Esophagus (tissue), 2 donors: ENCODE data around the gene STAG1. TPM values are rescaled to one million over a fixed set of nuclear protein-coding genes. Genes with fewer than 3 reads are reported as not detected.
"Not testable (repeated sequence)": the region's sequence is repeated elsewhere in the genome, so short reads cannot be mapped to it uniquely, and the experiment has no call there.

Source experiments
- H3K27ac ChIP-seq, 2 donors: one replicate each; pipeline ENCODE4 v1.5.1; 2013; ENCODE audit warnings: low read depth in 2 of 2, mild to moderate bottlenecking in 2 of 2, inconsistent platforms in 1 of 2, low read length in 1 of 2, moderate library complexity in 1 of 2
- H3K27me3 ChIP-seq, 2 donors: one replicate each; pipeline ENCODE4 v1.6.1; 2013; ENCODE audit warnings: low read length in 2 of 2, control low read depth in 1 of 2, mild to moderate bottlenecking in 1 of 2; ENCODE audit not compliant: insufficient read depth in 2 of 2, control insufficient read depth in 1 of 2
- H3K36me3 ChIP-seq, 2 donors: one replicate each; pipeline ENCODE4 v1.6.1; 2013; ENCODE audit warnings: low read length in 1 of 2; ENCODE audit not compliant: control insufficient read depth in 2 of 2, insufficient read depth in 2 of 2
- H3K4me1 ChIP-seq, 2 donors: one replicate each; pipeline ENCODE4 v1.6.1; 2013; ENCODE audit warnings: low read length in 1 of 2; ENCODE audit not compliant: control insufficient read depth in 2 of 2, insufficient read depth in 2 of 2
- H3K4me3 ChIP-seq, 2 donors: one replicate each; pipeline ENCODE4 v1.5.1; 2013; ENCODE audit warnings: low read length in 2 of 2, mild to moderate bottlenecking in 2 of 2, low read depth in 1 of 2, moderate library complexity in 1 of 2
- H3K9me3 ChIP-seq, 2 donors: one replicate each; pipeline ENCODE4 v1.6.1; 2013; ENCODE audit warnings: mild to moderate bottlenecking in 2 of 2, low read depth in 1 of 2, low read length in 1 of 2, moderate library complexity in 1 of 2; ENCODE audit not compliant: control insufficient read depth in 2 of 2, insufficient read depth in 1 of 2
- WGBS, 2 donors: extraction: QIAGEN DNeasy Blood & Tissue Kit; methylation state at CpG; one replicate each; pipeline ENCODE4 v1.1.7; 2013; 5-methylcytosine and 5-hydroxymethylcytosine counted together
- polyA plus RNA-seq, 2 donors: library from polyadenylated mRNA; stranded (reverse); fragments of 200-250 nt; gene quantifications; one replicate each; pipeline ENCODE4 v1.2.3, GENCODE V29; 2013
- donor health status: healthy with polysubstance abuse.
- donor health status: Bipolar disorder and iron deficiency.

The STAG1 gene
- polyA plus RNA-seq, 2 donors, result 7.1 to 8.3 TPM

DNA sequence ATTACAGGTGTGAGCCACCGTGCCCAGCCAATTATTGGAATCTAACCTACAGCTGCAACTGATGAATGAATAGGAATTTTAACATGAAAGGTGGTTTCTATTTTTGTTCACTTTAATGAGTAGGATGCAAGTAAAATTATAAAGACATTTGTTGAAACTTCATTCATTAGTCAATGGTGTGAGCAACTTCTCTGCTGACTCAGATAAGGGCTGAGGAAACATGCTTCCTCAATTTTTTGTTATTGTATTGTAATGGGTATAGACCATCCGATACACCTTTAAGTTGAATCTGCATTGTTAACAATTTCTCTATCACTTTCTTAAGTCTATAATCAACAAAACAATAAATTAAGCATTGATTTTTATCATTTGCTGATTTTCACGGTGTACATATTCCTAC lies 127.8 kb downstream of the STAG1 start:
- WGBS, 2 donors, result 90 to 91% methylated on average over 3 of the region's 3 CpGs
- Histone ChIP-seq H3K27me3 (no peaks in the 10 kb centered on the region), H3K36me3 (no peaks in the 10 kb centered on the region), H3K9me3 (no peaks in the 10 kb centered on the region), H3K27ac (no peak overlapping the region), H3K4me3 (no peak overlapping the region), H3K4me1 (no peaks in the 10 kb centered on the region)

GRCh38 chr3:136621628-136622027 lies 130.6 kb downstream of the STAG1 start:
- Histone ChIP-seq H3K4me3 (no peak overlapping the region), H3K9me3 (no peaks in the 10 kb centered on the region), H3K27ac (no peak overlapping the region), H3K36me3 (no peaks in the 10 kb centered on the region), H3K4me1 (no peaks in the 10 kb centered on the region), H3K27me3 (no peaks in the 10 kb centered on the region)
- WGBS, 2 donors, result 65 to 81% methylated on average over 2 of the region's 2 CpGs

GRCh38 chr3:136620436-136620835 lies 131.7 kb downstream of the STAG1 start:
- H3K27me3 ChIP-seq, result no peaks in the 10 kb centered on the region
- no peaks in the 10 kb centered on the region for H3K9me3 ChIP-seq
- no peaks in the 10 kb centered on the region for H3K4me1 ChIP-seq
- H3K27ac ChIP-seq, result no peak overlapping the region
- H3K4me3 ChIP-seq, result no peak overlapping the region
- no peaks in the 10 kb centered on the region for H3K36me3 ChIP-seq

GRCh38 chr3:136617969-136618525 lies 134.1 kb downstream of the STAG1 start:
- 78 to 86% methylated on average over 6 of the region's 6 CpGs for WGBS, 2 donors
- not testable (repeated sequence) for H3K27ac ChIP-seq, H3K27me3 ChIP-seq, H3K9me3 ChIP-seq, H3K4me3 ChIP-seq, H3K4me1 ChIP-seq, H3K36me3 ChIP-seq

- H3K4me1 ChIP-seq, result no peaks in the 10 kb centered on the region
- no peak overlapping the region for H3K27ac ChIP-seq
- H3K4me3 ChIP-seq, result no peak overlapping the region
- no peaks in the 10 kb centered on the region for H3K27me3 ChIP-seq
- no peaks in the 10 kb centered on the region for H3K36me3 ChIP-seq
- H3K9me3 ChIP-seq, result no peaks in the 10 kb centered on the region
Measured at GRCh38 chr3:136617198-136617597, 135.0 kb downstream of the STAG1 start.

- H3K36me3 ChIP-seq, result peaks cover 0 to 3% of the 10 kb centered on the region in 2 donors
- WGBS, 2 donors, result 89 to 98% methylated on average over 2 of the region's 2 CpGs
- no peaks in the 10 kb centered on the region for H3K9me3 ChIP-seq
- H3K4me3 ChIP-seq, result no peak overlapping the region
- H3K27me3 ChIP-seq, result no peaks in the 10 kb centered on the region
- no peak overlapping the region for H3K27ac ChIP-seq
- no peaks in the 10 kb centered on the region for H3K4me1 ChIP-seq
Measured at GRCh38 chr3:136612512-136612911, 139.7 kb downstream of the STAG1 start.

- H3K27ac ChIP-seq, result no peak overlapping the region
- WGBS, 2 donors, result 96 to 100% methylated on average over 2 of the region's 2 CpGs
Measured at GRCh38 chr3:136606990-136607389, 145.2 kb downstream of the STAG1 start.

GRCh38 chr3:136606216-136606615 lies 146.0 kb downstream of the STAG1 start:
- not testable (repeated sequence) for H3K4me3 ChIP-seq, H3K9me3 ChIP-seq, H3K36me3 ChIP-seq, H3K27ac ChIP-seq, H3K4me1 ChIP-seq, H3K27me3 ChIP-seq
- 97 to 98% methylated on average over 7 of the region's 7 CpGs for WGBS, 2 donors

More at GRCh38 chr3:136606990-136607389, 145.2 kb downstream of the STAG1 start:
- Histone ChIP-seq H3K27me3 (no peaks in the 10 kb centered on the region), H3K36me3 (peaks cover 0 to 3% of the 10 kb centered on the region in 2 donors), H3K4me3 (no peak overlapping the region), H3K4me1 (no peaks in the 10 kb centered on the region), H3K9me3 (no peaks in the 10 kb centered on the region)

DNA sequence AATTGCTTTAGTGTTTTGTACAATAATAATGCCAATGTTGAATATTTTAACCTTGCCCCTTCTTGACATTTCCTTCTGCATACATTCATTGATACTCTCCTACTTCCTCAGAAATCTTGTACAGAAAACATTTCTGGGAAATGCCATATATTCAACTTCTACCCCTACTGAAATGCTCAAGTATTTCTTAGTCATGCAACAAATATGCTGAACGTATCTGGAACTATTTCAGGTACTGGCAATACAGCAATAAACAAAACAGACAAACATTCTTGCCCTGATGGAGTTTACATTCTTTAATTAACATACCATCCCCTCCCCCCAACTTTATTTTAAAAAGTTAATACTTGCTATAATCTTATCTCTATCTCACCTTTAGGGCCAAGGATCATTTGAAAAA lies 147.2 kb downstream of the STAG1 start:
- Histone ChIP-seq H3K4me3 (no peak overlapping the region), H3K4me1 (no peaks in the 10 kb centered on the region), H3K9me3 (no peaks in the 10 kb centered on the region), H3K27me3 (no peaks in the 10 kb centered on the region), H3K36me3 (peaks cover 0 to 3% of the 10 kb centered on the region in 2 donors), H3K27ac (no peak overlapping the region)
- WGBS, 2 donors, result 54 to 76% methylated on average over 1 of the region's 1 CpG

GRCh38 chr3:136602818-136603217 lies 149.4 kb downstream of the STAG1 start:
- Histone ChIP-seq H3K4me1 (no peaks in the 10 kb centered on the region), H3K36me3 (no peaks in the 10 kb centered on the region), H3K27me3 (no peaks in the 10 kb centered on the region), H3K4me3 (no peak overlapping the region), H3K27ac (no peak overlapping the region), H3K9me3 (no peaks in the 10 kb centered on the region)
- 70 to 74% methylated on average over 2 of the region's 2 CpGs for WGBS, 2 donors
